Erythroblast (primary cell): ENCODE results near the gene ARSB.

Experiments
- GATA1 ChIP-seq: IDR thresholded peaks from 2 replicates; pipeline ENCODE4 v1.6.1; 2011; ENCODE audit warnings: low read depth, mild to moderate bottlenecking, control low read depth, low read length, moderate library complexity
- POLR2A ChIP-seq: IDR thresholded peaks from 2 replicates; pipeline ENCODE4 v1.6.1; 2011; ENCODE audit warnings: mild to moderate bottlenecking, low read length

GRCh38 chr5:78795757-78796156 is 189.4 kb downstream of the ARSB start:
- TF ChIP-seq POLR2A, result no peak
- no peak for TF ChIP-seq GATA1
